ENCODE results near the gene EPN3. TPM values are rescaled to one million over a fixed set of nuclear protein-coding genes. Genes with fewer than 3 reads are reported as not detected.
A peak's percentile ranks its signal among the peaks of the same experiment; 100 is the strongest.

The EPN3 gene
- 3.3 TPM for polyA plus RNA-seq
- long read RNA-seq, donor 1 = 0 reads
- long read RNA-seq, donor 2 = 0 reads
- long read RNA-seq, donor 3 = 0 reads
- long read RNA-seq, donor 4 = 0 reads
- long read RNA-seq, donor 5 = 0 reads
- long read RNA-seq, donor 6 = 0 reads
- long read RNA-seq, donor 7, partial matches to known transcripts = 0 of 1 reads
- long read RNA-seq, donor 7, other reads (novel, unspliced or antisense) = 0 of 1 reads
- long read RNA-seq, donor 8, partial matches to known transcripts = 0 of 1 reads
- long read RNA-seq, donor 8, other reads (novel, unspliced or antisense) = 0 of 1 reads
- long read RNA-seq, donor 9 = 0 reads
- long read RNA-seq, donor 10 = 0 reads
- long read RNA-seq, donor 11 = 0 reads

DNA sequence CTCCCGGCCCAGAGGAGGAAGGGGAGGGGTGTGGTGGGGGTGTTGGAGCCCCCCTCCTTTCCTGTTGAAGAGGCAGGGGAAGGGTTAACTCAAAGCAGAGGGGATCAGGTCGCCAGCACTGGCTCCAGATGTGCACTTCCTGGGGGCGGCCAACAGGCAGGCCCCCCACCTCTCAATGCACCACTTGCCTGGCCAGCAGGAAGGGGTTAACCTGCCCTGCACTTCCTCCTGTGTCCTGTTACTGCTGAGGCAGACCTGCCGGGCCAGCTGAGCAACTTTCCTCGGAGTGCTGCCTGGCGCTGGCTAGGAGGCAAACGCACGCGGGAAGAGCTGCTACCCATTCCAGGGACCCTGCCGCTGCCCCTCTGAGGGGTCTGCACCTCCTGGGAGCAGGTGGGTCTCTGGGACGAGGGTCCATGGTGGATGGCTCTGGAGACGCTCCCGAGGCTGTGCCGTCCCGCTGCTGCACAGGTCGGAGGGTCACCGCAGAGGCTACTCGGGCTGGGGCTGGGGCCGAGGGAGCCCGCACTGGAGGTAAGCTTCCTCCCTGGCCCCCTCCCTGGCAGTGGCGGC, at the start of gene EPN3:
Gene EPN3 (plus strand): TSS at position 284 of the 573 bp plus-strand sequence. CDS start 3,822 bp downstream, outside the sequence.
- Histone ChIP-seq H3K9me3 (ENCODE audit: control insufficient read depth, low read depth, low read length) (no peaks in the 10 kb centered on the region), H3K36me3 (ENCODE audit: control insufficient read depth, insufficient read depth, low read length) (no peaks in the 10 kb centered on the region), H3K27ac (ENCODE audit: low read length) (no peak within 1 kb of the TSS), H3K4me3 (ENCODE audit: low read length) (peak within 1 kb of the TSS; percentile 41), H3K4me1 (ENCODE audit: control insufficient read depth, insufficient read depth, low read length) (peaks cover 32% of the 10 kb centered on the region), H3K27me3 (ENCODE audit: control insufficient read depth, insufficient read depth, low read length) (peaks cover 18% of the 10 kb centered on the region)
- WGBS (ENCODE audit: insufficient coverage, low lambda C conversion rate) = no CpG with 5 or more reads among the region's 21 CpGs
- DNase-seq = peak in 1 of 2 donors; percentile 66

- DNase-seq = no peak
Observed at GRCh38 chr17:50483266-50483665, 49.3 kb upstream of the EPN3 start.

DNA sequence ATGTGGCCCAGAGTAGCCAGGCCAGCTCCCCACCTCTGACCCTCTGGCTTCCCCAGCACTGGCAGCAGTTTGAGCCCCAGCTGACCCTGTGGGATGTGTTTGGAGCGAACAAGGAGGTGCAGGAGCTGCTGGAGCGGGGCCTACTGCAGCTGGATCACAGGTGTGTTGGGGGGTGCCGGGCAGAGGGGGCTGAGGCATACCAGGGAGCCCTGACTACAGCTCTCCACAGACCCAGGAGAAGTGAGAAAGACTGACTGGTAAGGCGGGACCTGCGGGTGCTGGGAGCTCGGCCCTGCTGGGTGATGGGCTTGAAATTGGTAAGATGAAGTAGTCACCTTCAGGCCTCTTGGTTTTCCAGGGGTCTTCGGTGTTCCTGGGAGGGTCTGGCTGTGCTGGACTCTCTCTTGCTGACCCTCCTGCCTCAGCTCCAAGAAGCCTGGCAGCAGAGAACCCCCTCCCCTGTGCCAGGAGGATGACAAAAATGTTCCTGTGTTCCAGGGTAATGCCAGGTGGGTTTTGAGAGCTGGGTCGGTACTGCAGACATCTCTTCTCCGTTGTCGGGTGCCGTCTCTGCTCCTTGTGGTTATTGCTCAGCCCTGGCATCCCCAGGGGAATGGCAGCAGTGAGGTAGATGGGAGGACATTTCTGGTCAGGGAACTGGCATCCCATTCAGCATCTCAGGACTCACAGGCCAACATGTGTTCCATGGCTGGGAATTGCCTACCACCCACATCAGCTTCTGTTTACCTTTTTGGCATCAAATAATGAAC, 48.0 kb upstream of the EPN3 start:
- no peaks in the 10 kb centered on the region for H3K27me3 ChIP-seq (ENCODE audit: control insufficient read depth, insufficient read depth, low read length)
- H3K4me3 ChIP-seq (ENCODE audit: low read length) = no peak overlapping the region
- peaks cover 56% of the 10 kb centered on the region for H3K36me3 ChIP-seq (ENCODE audit: control insufficient read depth, insufficient read depth, low read length)
- DNase-seq = no peak
- no peaks in the 10 kb centered on the region for H3K9me3 ChIP-seq (ENCODE audit: control insufficient read depth, low read depth, low read length)
- WGBS (ENCODE audit: insufficient coverage, low lambda C conversion rate) = no CpG with 5 or more reads among the region's 11 CpGs
- H3K4me1 ChIP-seq (ENCODE audit: control insufficient read depth, insufficient read depth, low read length) = peaks cover 9% of the 10 kb centered on the region
- H3K27ac ChIP-seq (ENCODE audit: low read length) = no peak overlapping the region

More at GRCh38 chr17:50483266-50483665, 49.3 kb upstream of the EPN3 start:
- Histone ChIP-seq H3K36me3 (ENCODE audit: control insufficient read depth, insufficient read depth, low read length) (peaks cover 56% of the 10 kb centered on the region), H3K27ac (ENCODE audit: low read length) (no peak overlapping the region), H3K27me3 (ENCODE audit: control insufficient read depth, insufficient read depth, low read length) (no peaks in the 10 kb centered on the region), H3K4me3 (ENCODE audit: low read length) (no peak overlapping the region), H3K9me3 (ENCODE audit: control insufficient read depth, low read depth, low read length) (no peaks in the 10 kb centered on the region), H3K4me1 (ENCODE audit: control insufficient read depth, insufficient read depth, low read length) (peaks cover 12% of the 10 kb centered on the region)
- no CpG with 5 or more reads among the region's 5 CpGs for WGBS (ENCODE audit: insufficient coverage, low lambda C conversion rate)

GRCh38 chr17:50487213-50488096, 45.1 kb upstream of the EPN3 start:
- no peak for DNase-seq
- Histone ChIP-seq H3K27me3 (ENCODE audit: control insufficient read depth, insufficient read depth, low read length) (no peaks in the 10 kb centered on the region), H3K27ac (ENCODE audit: low read length) (no peak overlapping the region), H3K4me1 (ENCODE audit: control insufficient read depth, insufficient read depth, low read length) (peaks cover 4% of the 10 kb centered on the region), H3K4me3 (ENCODE audit: low read length) (no peak overlapping the region), H3K36me3 (ENCODE audit: control insufficient read depth, insufficient read depth, low read length) (peaks cover 39% of the 10 kb centered on the region), H3K9me3 (ENCODE audit: control insufficient read depth, low read depth, low read length) (no peaks in the 10 kb centered on the region)
- no CpG with 5 or more reads among the region's 17 CpGs for WGBS (ENCODE audit: insufficient coverage, low lambda C conversion rate)

- WGBS (ENCODE audit: insufficient coverage, low lambda C conversion rate) = no CpG with 5 or more reads among the region's 2 CpGs
- no peak for DNase-seq
Observed at GRCh38 chr17:50488880-50489279, 43.7 kb upstream of the EPN3 start.

DNA sequence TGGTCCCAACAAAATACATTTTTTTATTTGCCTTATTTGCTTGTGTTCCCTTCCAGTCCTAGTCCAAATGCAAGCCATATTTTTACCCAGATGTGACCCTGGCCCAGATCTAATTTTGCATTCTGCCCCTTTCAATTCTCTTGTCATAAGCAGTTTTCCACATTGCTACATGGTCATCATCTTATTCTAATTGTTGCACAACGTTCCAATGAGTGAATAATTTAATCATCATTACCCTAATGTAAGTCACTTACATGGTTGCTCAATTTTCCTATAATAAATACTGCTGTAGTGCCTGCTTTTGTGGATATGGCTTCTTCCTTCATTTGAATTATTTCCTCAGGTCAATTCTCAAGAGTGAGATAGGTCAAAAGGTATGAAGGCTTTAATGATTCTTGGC, 41.0 kb upstream of the EPN3 start:
- 50% methylated on average over 1 of the region's 1 CpG for WGBS (ENCODE audit: insufficient coverage, low lambda C conversion rate)
- no peak overlapping the region for H3K27ac ChIP-seq (ENCODE audit: low read length)
- H3K4me3 ChIP-seq (ENCODE audit: low read length) = no peak overlapping the region
- no peaks in the 10 kb centered on the region for H3K27me3 ChIP-seq (ENCODE audit: control insufficient read depth, insufficient read depth, low read length)
- H3K9me3 ChIP-seq (ENCODE audit: control insufficient read depth, low read depth, low read length) = no peaks in the 10 kb centered on the region
- DNase-seq = no peak
- peaks cover 6% of the 10 kb centered on the region for H3K36me3 ChIP-seq (ENCODE audit: control insufficient read depth, insufficient read depth, low read length)
- no peaks in the 10 kb centered on the region for H3K4me1 ChIP-seq (ENCODE audit: control insufficient read depth, insufficient read depth, low read length)

More at GRCh38 chr17:50488880-50489279, 43.7 kb upstream of the EPN3 start:
- Histone ChIP-seq H3K27me3 (ENCODE audit: control insufficient read depth, insufficient read depth, low read length) (no peaks in the 10 kb centered on the region), H3K36me3 (ENCODE audit: control insufficient read depth, insufficient read depth, low read length) (peaks cover 27% of the 10 kb centered on the region), H3K27ac (ENCODE audit: low read length) (no peak overlapping the region), H3K4me1 (ENCODE audit: control insufficient read depth, insufficient read depth, low read length) (no peaks in the 10 kb centered on the region), H3K4me3 (ENCODE audit: low read length) (no peak overlapping the region), H3K9me3 (ENCODE audit: control insufficient read depth, low read depth, low read length) (no peaks in the 10 kb centered on the region)

GRCh38 chr17:50492214-50492613, 40.3 kb upstream of the EPN3 start:
- Histone ChIP-seq H3K27ac (ENCODE audit: low read length) (no peak overlapping the region), H3K4me3 (ENCODE audit: low read length) (no peak overlapping the region), H3K36me3 (ENCODE audit: control insufficient read depth, insufficient read depth, low read length) (peaks cover 3% of the 10 kb centered on the region), H3K9me3 (ENCODE audit: control insufficient read depth, low read depth, low read length) (no peaks in the 10 kb centered on the region), H3K27me3 (ENCODE audit: control insufficient read depth, insufficient read depth, low read length) (no peaks in the 10 kb centered on the region), H3K4me1 (ENCODE audit: control insufficient read depth, insufficient read depth, low read length) (no peaks in the 10 kb centered on the region)
- no CpG with 5 or more reads among the region's 8 CpGs for WGBS (ENCODE audit: insufficient coverage, low lambda C conversion rate)
- no peak for DNase-seq

DNA sequence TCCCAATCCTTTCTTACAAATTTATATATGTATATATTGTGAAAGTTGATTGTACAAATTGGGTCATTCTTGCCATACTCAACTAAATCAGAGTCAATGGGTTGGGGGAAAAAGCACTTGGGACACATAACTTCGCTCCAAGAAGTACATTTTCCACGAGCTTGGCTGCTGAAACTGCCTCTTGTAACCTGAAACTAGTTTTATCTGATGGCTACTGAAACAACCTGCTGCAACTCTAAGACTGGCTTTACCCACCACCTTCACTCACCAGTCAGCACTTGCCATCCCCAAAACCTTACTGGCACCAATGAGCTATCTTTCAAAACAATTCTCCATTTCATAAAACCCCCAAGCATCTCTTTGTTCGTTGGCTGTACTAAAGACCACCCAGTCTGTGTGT, 38.8 kb upstream of the EPN3 start:
- WGBS (ENCODE audit: insufficient coverage, low lambda C conversion rate) = no CpG with 5 or more reads among the region's 3 CpGs
- Histone ChIP-seq H3K27ac (ENCODE audit: low read length) (no peak overlapping the region), H3K9me3 (ENCODE audit: control insufficient read depth, low read depth, low read length) (no peaks in the 10 kb centered on the region), H3K4me3 (ENCODE audit: low read length) (no peak overlapping the region), H3K36me3 (ENCODE audit: control insufficient read depth, insufficient read depth, low read length) (no peaks in the 10 kb centered on the region), H3K27me3 (ENCODE audit: control insufficient read depth, insufficient read depth, low read length) (no peaks in the 10 kb centered on the region), H3K4me1 (ENCODE audit: control insufficient read depth, insufficient read depth, low read length) (peaks cover 8% of the 10 kb centered on the region)
- DNase-seq = no peak

DNA sequence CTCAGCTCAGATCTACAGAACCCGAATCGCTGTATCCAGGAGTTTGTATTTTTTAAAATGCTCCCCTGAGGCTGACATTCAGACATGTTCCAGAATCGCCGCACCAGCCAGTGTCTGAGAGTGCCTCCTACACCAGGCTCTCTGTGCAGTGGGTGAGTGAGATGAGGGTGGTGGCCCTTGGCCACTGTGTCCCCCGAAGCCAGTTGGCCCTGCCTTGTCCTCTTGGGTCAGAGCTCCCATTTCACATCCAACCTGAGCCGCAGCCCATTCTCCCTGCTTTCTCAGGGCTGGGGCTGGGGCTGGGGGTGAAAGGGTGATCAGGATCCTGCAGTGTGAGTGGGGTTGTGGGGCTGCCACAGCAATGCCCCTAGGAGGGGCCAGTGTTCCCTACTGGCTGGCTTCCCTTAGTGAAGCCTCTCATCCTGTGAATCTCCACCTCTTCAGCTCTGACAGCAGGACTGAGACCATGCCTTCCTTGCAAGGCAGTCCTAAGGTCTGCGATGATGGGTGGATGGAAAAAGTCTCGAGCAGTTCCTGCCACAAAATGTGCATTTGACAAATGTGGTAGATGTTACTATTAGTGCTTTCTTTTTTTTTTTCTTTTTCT, 37.2 kb upstream of the EPN3 start:
- Histone ChIP-seq H3K27me3 (ENCODE audit: control insufficient read depth, insufficient read depth, low read length) (no peaks in the 10 kb centered on the region), H3K9me3 (ENCODE audit: control insufficient read depth, low read depth, low read length) (no peaks in the 10 kb centered on the region), H3K4me1 (ENCODE audit: control insufficient read depth, insufficient read depth, low read length) (peaks cover 8% of the 10 kb centered on the region), H3K27ac (ENCODE audit: low read length) (no peak overlapping the region), H3K36me3 (ENCODE audit: control insufficient read depth, insufficient read depth, low read length) (no peaks in the 10 kb centered on the region), H3K4me3 (ENCODE audit: low read length) (no peak overlapping the region)
- no peak for DNase-seq
- WGBS (ENCODE audit: insufficient coverage, low lambda C conversion rate) = no CpG with 5 or more reads among the region's 8 CpGs

Measured in large intestine (tissue), 12 donors.